ENCODE data around the gene EVI2A.

EVI2A gene

GRCh38 chr17:31273516-31273915 lies 47.9 kb downstream of the EVI2A start:
- no peak for DNase-seq (ENCODE audit: low read depth in 2 of 2)

GRCh38 chr17:31272803-31273202 lies 48.6 kb downstream of the EVI2A start:
- DNase-seq (ENCODE audit: low read depth in 2 of 2) = no peak

GRCh38 chr17:31272236-31272635 lies 49.2 kb downstream of the EVI2A start:
- DNase-seq (ENCODE audit: low read depth in 2 of 2) = no peak

- no peak for DNase-seq (ENCODE audit: low read depth in 2 of 2)
These were observed 51.8 kb downstream of the EVI2A start for GRCh38 chr17:31269578-31269983.

- DNase-seq (ENCODE audit: low read depth in 2 of 2) = no peak
These were observed 52.3 kb downstream of the EVI2A start for GRCh38 chr17:31269036-31269577.
